Caco-2 (cell line): ENCODE results near the gene ZNF625. TPM values are rescaled to one million over a fixed set of nuclear protein-coding genes. Genes with fewer than 3 reads are reported as not detected.

ENCODE experiments used
- BruUV-seq: library from RNA; stranded (reverse); fragments of 400-500 nt; replicated peaks from 2 replicates; lab custom pipeline; 2021; lab: Mats Ljungman, UMichigan
- CTCF ChIA-PET: fragments of 300-600 bp; sonication (Branson Sonifier 250); formaldehyde crosslinking; loops from one replicate; lab custom pipeline; 2022; ENCODE audit warnings: antibody characterized with exemption; lab: Charles Lee
- POLR2A ChIA-PET: fragments of 300-600 bp; sonication (Branson Sonifier 250); formaldehyde crosslinking; loops from one replicate; lab custom pipeline; 2022; ENCODE audit warnings: antibody characterized with exemption; lab: Charles Lee
- DNase-seq, 2 experiments: peaks; one replicate each; pipeline versions ENCODE4 v3.0.0 to v3.0.0-alpha.2; 2020 to 2022
- H3K27me3 ChIP-seq: replicated peaks from 2 replicates; pipeline ENCODE4 v1.6.0; 2011; ENCODE audit warnings: low read length; ENCODE audit not compliant: control insufficient read depth, insufficient read depth
- H3K36me3 ChIP-seq: 2 replicates; pipeline ENCODE4 v1.5.1; 2011; ENCODE audit warnings: low read length; ENCODE audit not compliant: control insufficient read depth, insufficient read depth
- H3K4me1 ChIP-seq: fragments of 250-450 bp; sonication (Bioruptor Pico); 2 replicates; pipeline ENCODE4 v1.5.1; 2020; ENCODE audit warnings: mild to moderate bottlenecking
- H3K4me3 ChIP-seq: 2 replicates; pipeline ENCODE4 v1.5.1; 2011; ENCODE audit warnings: low read depth, mild to moderate bottlenecking, control low read depth, low read length
- H3K9me3 ChIP-seq: fragments of 250-450 bp; sonication (Bioruptor Pico); 2 replicates; pipeline ENCODE4 v1.5.1; 2020; ENCODE audit warnings: mild to moderate bottlenecking, moderate library complexity
- H3K27ac Mint-ChIP-seq: one replicate; pipeline ENCODE4 v1.8.0; 2022; ENCODE audit warnings: mixed read lengths; ENCODE audit not compliant: unreplicated experiment
- H3K27me3 Mint-ChIP-seq: one replicate; pipeline ENCODE4 v1.8.0; 2022; ENCODE audit warnings: mixed read lengths; ENCODE audit not compliant: insufficient read depth, unreplicated experiment
- H3K36me3 Mint-ChIP-seq: one replicate; pipeline ENCODE4 v1.8.0; 2022; ENCODE audit warnings: mild to moderate bottlenecking, mixed read lengths; ENCODE audit not compliant: insufficient read depth, unreplicated experiment
- H3K4me1 Mint-ChIP-seq: one replicate; pipeline ENCODE4 v1.8.0; 2022; ENCODE audit warnings: low read depth, mixed read lengths; ENCODE audit not compliant: unreplicated experiment
- H3K4me3 Mint-ChIP-seq: one replicate; pipeline ENCODE4 v1.8.0; 2022; ENCODE audit warnings: mild to moderate bottlenecking, moderate library complexity, mixed read lengths; ENCODE audit not compliant: unreplicated experiment
- H3K9me3 Mint-ChIP-seq: one replicate; pipeline ENCODE4 v1.8.0; 2022; ENCODE audit warnings: mixed read lengths; ENCODE audit not compliant: unreplicated experiment
- CTCF ChIP-seq, 2 experiments: fragments of 200-600 bp in 1 of 2; IDR thresholded peaks; 1 replicate in 1 of 2; 2 replicates in 1 of 2; pipeline versions ENCODE4 v1.5.1 to v1.8.0; 2011 to 2022; ENCODE audit warnings: antibody characterized with exemption in 1 of 2, control low read depth in 1 of 2, inconsistent platforms in 1 of 2, low read depth in 1 of 2, low read length in 1 of 2, mild to moderate bottlenecking in 1 of 2, moderate library complexity in 1 of 2; ENCODE audit not compliant: insufficient read depth in 1 of 2, severe bottlenecking in 1 of 2, unreplicated experiment in 1 of 2
- intact Hi-C: fragments of 100-400 bp; cut with micrococcal nuclease; formaldehyde crosslinking; loops from one replicate; pipeline ENCODE4 v1.10.0; 2022; ENCODE audit not compliant: unreplicated experiment
- total RNA-seq: library from RNA; stranded (reverse); gene quantifications from 2 replicates; pipeline ENCODE4 v1.2.3, GENCODE V29; 2022

Gene ZNF625
- total RNA-seq, 1 experiment from 2014 or later = not detected

- POLR2A ChIA-PET = no interaction called here
These were observed 3.4 kb upstream of the ZNF625 start for GRCh38 chr19:12159773-12160414.

DNA sequence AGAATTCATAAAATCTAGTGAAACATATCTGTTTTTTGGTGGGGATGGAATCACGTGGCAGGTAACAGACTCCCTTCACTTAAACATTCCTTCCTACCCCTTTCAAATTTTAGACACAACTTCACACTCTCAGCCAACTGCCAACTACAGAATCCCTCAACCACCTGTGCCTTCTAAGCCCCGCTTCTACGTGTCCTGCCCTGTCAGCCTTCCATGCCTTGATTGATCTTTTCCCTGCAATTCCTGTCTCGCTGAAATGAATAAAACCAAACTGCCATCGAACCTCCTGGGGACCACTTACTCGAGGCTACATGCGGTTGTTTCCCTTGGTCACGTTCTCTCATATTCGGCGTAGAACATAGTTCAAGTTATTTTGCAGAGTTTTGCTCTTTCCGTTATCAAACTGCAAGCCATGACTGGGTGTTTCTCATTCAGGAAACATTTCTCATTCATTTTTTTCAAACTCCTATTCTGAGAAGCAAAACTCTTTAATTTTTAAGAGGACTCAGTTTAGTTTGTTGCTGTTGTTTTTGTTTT is 1.1 kb downstream of the ZNF625 start:
- Mint-ChIP-seq H3K36me3 (no peaks in the 10 kb centered on the region), H3K9me3 (peaks cover 8% of the 10 kb centered on the region), H3K27me3 (peaks cover 2% of the 10 kb centered on the region), H3K4me1 (no peaks in the 10 kb centered on the region), H3K4me3 (no peak overlapping the region), H3K27ac (no peak overlapping the region)
- Histone ChIP-seq H3K4me3 (no peak overlapping the region), H3K4me1 (no peaks in the 10 kb centered on the region), H3K9me3 (no peaks in the 10 kb centered on the region), H3K36me3 (no peaks in the 10 kb centered on the region), H3K27me3 (no peaks in the 10 kb centered on the region)
- no peak for DNase-seq
- ChIA-PET POLR2A (no interaction called here), CTCF (no interaction called here)
- no TSS peak for BruUV-seq
- intact Hi-C loops = no loop called here
- TF ChIP-seq CTCF (IDR thresholded peaks at IDR 0.05; ENCODE audit: insufficient read depth in 1 of 2, low read depth in 1 of 2, low read length in 1 of 2, severe bottlenecking in 1 of 2, unreplicated experiment in 1 of 2) = no peak

More at GRCh38 chr19:12159773-12160414, 3.4 kb upstream of the ZNF625 start:
- no peak overlapping the region for H3K27ac Mint-ChIP-seq
- DNase-seq = no peak
- H3K4me1 Mint-ChIP-seq = no peaks in the 10 kb centered on the region
- H3K36me3 Mint-ChIP-seq = peaks cover 6% of the 10 kb centered on the region
- Histone ChIP-seq H3K4me3 (no peak overlapping the region), H3K36me3 (no peaks in the 10 kb centered on the region), H3K4me1 (no peaks in the 10 kb centered on the region), H3K9me3 (no peaks in the 10 kb centered on the region), H3K27me3 (no peaks in the 10 kb centered on the region)
- intact Hi-C loops = no loop called here
- H3K27me3 Mint-ChIP-seq = peaks cover 2% of the 10 kb centered on the region
- H3K4me3 Mint-ChIP-seq = no peak overlapping the region
- no peak for TF ChIP-seq CTCF (IDR thresholded peaks at IDR 0.05; ENCODE audit: insufficient read depth in 1 of 2, low read depth in 1 of 2, low read length in 1 of 2, severe bottlenecking in 1 of 2, unreplicated experiment in 1 of 2)
- BruUV-seq = no TSS peak
- H3K9me3 Mint-ChIP-seq = peaks cover 8% of the 10 kb centered on the region
- CTCF ChIA-PET = interaction anchor here (0.6 kb wide), 1 partner anchor 1225 kb away, joined by 3 read pairs; no protein-coding TSS in a partner anchor

DNA sequence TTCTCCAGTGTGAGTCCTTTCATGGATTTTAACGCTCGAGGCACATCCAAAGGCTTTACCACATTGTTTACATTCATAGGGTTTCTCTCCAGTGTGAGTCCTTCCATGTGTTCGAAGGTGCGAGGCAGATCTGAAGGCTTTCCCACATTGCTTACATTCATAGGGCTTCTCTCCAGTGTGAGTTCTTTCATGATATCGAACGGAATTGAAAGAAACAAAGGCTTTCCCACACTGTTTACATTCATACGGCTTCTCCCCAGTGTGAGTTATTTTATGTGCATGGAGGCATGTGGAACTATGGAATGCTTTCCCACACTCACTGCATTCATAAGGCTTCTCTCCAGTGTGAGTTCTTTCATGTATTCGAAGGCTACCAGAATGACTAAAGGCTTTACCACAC is 11.2 kb downstream of the ZNF625 start:
- no peak for DNase-seq
- no peak for TF ChIP-seq CTCF (IDR thresholded peaks at IDR 0.05; ENCODE audit: insufficient read depth in 1 of 2, low read depth in 1 of 2, low read length in 1 of 2, severe bottlenecking in 1 of 2, unreplicated experiment in 1 of 2)
- Histone ChIP-seq H3K4me1 (no peaks in the 10 kb centered on the region), H3K27me3 (no peaks in the 10 kb centered on the region), H3K4me3 (no peak overlapping the region), H3K9me3 (no peaks in the 10 kb centered on the region), H3K36me3 (no peaks in the 10 kb centered on the region)
- Mint-ChIP-seq H3K4me1 (peaks cover 8% of the 10 kb centered on the region), H3K27me3 (no peaks in the 10 kb centered on the region), H3K4me3 (no peak overlapping the region), H3K27ac (no peak overlapping the region), H3K36me3 (peaks cover 7% of the 10 kb centered on the region), H3K9me3 (peaks cover 19% of the 10 kb centered on the region)
- intact Hi-C loops = no loop called here
- POLR2A ChIA-PET = no interaction called here
- CTCF ChIA-PET = interaction anchor here (1.1 kb wide), 1 partner anchor 86 kb away, joined by 4 read pairs; no protein-coding TSS in a partner anchor
- BruUV-seq = no TSS peak
